ENCODE measurements around the gene SUCNR1.

GRCh38 chr3:151852074-151852811 lies 21.2 kb upstream of the SUCNR1 start:
- TF ChIP-seq TAF1 (IDR thresholded peaks at IDR 0.05; ENCODE audit: low read depth) (no peak), CTCF (IDR thresholded peaks at IDR 0.05; ENCODE audit: poor library complexity, severe bottlenecking) (no peak), EZH2 (IDR thresholded peaks at IDR 0.05; ENCODE audit: borderline replicate concordance, insufficient read depth, low read length, poor library complexity, severe bottlenecking) (no peak), EP300 (conservative IDR thresholded peaks at IDR 0.05; ENCODE audit: poor library complexity, severe bottlenecking) (no peak), REST (IDR thresholded peaks at IDR 0.05; ENCODE audit: borderline replicate concordance) (no peak), POLR2AphosphoS5 (IDR thresholded peaks at IDR 0.05) (no peak), RAD21 (conservative IDR thresholded peaks at IDR 0.05) (no peak), SMC3 (conservative IDR thresholded peaks at IDR 0.05; ENCODE audit: poor library complexity) (no peak)
